DND-41 (cell line): ENCODE measurements around the gene OARD1.

ENCODE experiments used
- ATAC-seq: fragments of 200-7000 bp; cut with Tn5 transposase; 3 replicates; pipeline ENCODE4 v1.9.1; 2021; ENCODE audit warnings: low read depth; ENCODE audit not compliant: insufficient read depth
- DNase-seq: peaks from one replicate; pipeline ENCODE4 v3.0.0-alpha.2; 2020
- H2AFZ ChIP-seq: 2 replicates; pipeline ENCODE4 v1.6.0; 2012; ENCODE audit warnings: low read depth, low read length
- H3K27ac ChIP-seq: 2 replicates; pipeline ENCODE4 v1.5.1; 2012; ENCODE audit warnings: low read length, inconsistent platforms
- H3K27me3 ChIP-seq: fragments of 200-600 bp; sonication (generic); 2 replicates; pipeline ENCODE4 v1.6.0; 2012; ENCODE audit warnings: low read length, mild to moderate bottlenecking, inconsistent platforms; ENCODE audit not compliant: insufficient read depth, poor library complexity
- H3K36me3 ChIP-seq: 2 replicates; pipeline ENCODE4 v1.5.1; 2012; ENCODE audit warnings: low read length, inconsistent platforms; ENCODE audit not compliant: insufficient read depth
- H3K4me1 ChIP-seq: 2 replicates; pipeline ENCODE4 v1.5.1; 2012; ENCODE audit warnings: mild to moderate bottlenecking, low read length; ENCODE audit not compliant: insufficient read depth
- H3K4me2 ChIP-seq: 2 replicates; pipeline ENCODE4 v1.6.0; 2012; ENCODE audit warnings: mild to moderate bottlenecking, moderate library complexity, low read length, inconsistent platforms; ENCODE audit not compliant: insufficient read depth
- H3K4me3 ChIP-seq, 2 experiments: fragments of 200-600 bp in 1 of 2; shearing (Covaris generic) in 1 of 2; 2 replicates each; pipeline ENCODE4 v1.5.1; 2012 to 2016; ENCODE audit warnings: inconsistent platforms in 2 of 2, low read length in 2 of 2, mild to moderate bottlenecking in 2 of 2, low read depth in 1 of 2, moderate library complexity in 1 of 2
- H3K79me2 ChIP-seq: 2 replicates; pipeline ENCODE4 v1.6.0; 2012; ENCODE audit warnings: low read length, inconsistent platforms; ENCODE audit not compliant: insufficient read depth
- H3K9ac ChIP-seq: 2 replicates; pipeline ENCODE4 v1.6.0; 2012; ENCODE audit warnings: low read depth, mild to moderate bottlenecking, inconsistent platforms, low read length, moderate library complexity
- H3K9me3 ChIP-seq: 2 replicates; pipeline ENCODE4 v1.5.1; 2012; ENCODE audit warnings: low read length, moderate library complexity, mild to moderate bottlenecking, inconsistent platforms; ENCODE audit not compliant: insufficient read depth, severe bottlenecking
- H4K20me1 ChIP-seq: 2 replicates; pipeline ENCODE4 v1.6.0; 2012; ENCODE audit warnings: low read length; ENCODE audit not compliant: insufficient read depth
- EZH2 ChIP-seq: IDR thresholded peaks from 3 replicates; pipeline ENCODE4 v1.6.1; 2012; ENCODE audit warnings: borderline replicate concordance, low read depth, mild to moderate bottlenecking, moderate library complexity, low read length, inconsistent platforms; ENCODE audit not compliant: severe bottlenecking
- TF ChIP-seq, protein P1 (sequence below): IDR thresholded peaks from 2 replicates; pipeline ENCODE4 v1.5.1; 2012; ENCODE audit warnings: borderline replicate concordance, low read length, moderate library complexity, mild to moderate bottlenecking; ENCODE audit not compliant: poor library complexity, severe bottlenecking; ENCODE audit errors: extremely low read depth

The OARD1 gene

DNA sequence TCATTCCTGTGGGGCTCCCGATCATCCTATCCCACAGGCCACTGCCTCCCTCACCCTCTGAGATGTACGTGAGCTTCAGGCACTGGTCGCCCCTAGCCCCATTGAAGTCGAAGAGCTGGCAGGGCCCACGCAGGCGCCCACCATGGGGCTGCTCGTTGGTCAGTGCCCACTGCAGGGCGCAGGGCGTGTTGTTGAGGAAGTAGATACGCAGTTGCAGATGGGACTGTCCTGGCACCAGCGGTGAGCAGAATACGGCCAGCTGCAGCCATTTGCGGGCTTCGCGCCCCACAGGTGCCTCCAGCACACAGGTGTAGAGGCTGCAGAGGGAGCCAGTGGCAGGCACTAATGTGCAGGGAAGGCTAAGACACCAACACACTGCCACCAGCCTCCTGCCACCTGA is 39.3 kb downstream of the OARD1 start:
- Histone ChIP-seq H2AFZ (no peak overlapping the region), H3K27me3 (no peaks in the 10 kb centered on the region), H3K4me3 (no peak overlapping the region), H3K4me1 (peaks cover 21% of the 10 kb centered on the region), H3K9ac (no peak overlapping the region), H3K36me3 (no peaks in the 10 kb centered on the region), H3K4me2 (no peak overlapping the region), H3K27ac (no peak overlapping the region), H3K9me3 (no peaks in the 10 kb centered on the region), H4K20me1 (no peaks in the 10 kb centered on the region), H3K79me2 (peaks cover 8% of the 10 kb centered on the region)
- ATAC-seq (no peak), DNase-seq (no peak)
- TF ChIP-seq, protein P1, sequence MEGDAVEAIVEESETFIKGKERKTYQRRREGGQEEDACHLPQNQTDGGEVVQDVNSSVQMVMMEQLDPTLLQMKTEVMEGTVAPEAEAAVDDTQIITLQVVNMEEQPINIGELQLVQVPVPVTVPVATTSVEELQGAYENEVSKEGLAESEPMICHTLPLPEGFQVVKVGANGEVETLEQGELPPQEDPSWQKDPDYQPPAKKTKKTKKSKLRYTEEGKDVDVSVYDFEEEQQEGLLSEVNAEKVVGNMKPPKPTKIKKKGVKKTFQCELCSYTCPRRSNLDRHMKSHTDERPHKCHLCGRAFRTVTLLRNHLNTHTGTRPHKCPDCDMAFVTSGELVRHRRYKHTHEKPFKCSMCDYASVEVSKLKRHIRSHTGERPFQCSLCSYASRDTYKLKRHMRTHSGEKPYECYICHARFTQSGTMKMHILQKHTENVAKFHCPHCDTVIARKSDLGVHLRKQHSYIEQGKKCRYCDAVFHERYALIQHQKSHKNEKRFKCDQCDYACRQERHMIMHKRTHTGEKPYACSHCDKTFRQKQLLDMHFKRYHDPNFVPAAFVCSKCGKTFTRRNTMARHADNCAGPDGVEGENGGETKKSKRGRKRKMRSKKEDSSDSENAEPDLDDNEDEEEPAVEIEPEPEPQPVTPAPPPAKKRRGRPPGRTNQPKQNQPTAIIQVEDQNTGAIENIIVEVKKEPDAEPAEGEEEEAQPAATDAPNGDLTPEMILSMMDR, result no peak
- no peak for TF ChIP-seq EZH2

DNA sequence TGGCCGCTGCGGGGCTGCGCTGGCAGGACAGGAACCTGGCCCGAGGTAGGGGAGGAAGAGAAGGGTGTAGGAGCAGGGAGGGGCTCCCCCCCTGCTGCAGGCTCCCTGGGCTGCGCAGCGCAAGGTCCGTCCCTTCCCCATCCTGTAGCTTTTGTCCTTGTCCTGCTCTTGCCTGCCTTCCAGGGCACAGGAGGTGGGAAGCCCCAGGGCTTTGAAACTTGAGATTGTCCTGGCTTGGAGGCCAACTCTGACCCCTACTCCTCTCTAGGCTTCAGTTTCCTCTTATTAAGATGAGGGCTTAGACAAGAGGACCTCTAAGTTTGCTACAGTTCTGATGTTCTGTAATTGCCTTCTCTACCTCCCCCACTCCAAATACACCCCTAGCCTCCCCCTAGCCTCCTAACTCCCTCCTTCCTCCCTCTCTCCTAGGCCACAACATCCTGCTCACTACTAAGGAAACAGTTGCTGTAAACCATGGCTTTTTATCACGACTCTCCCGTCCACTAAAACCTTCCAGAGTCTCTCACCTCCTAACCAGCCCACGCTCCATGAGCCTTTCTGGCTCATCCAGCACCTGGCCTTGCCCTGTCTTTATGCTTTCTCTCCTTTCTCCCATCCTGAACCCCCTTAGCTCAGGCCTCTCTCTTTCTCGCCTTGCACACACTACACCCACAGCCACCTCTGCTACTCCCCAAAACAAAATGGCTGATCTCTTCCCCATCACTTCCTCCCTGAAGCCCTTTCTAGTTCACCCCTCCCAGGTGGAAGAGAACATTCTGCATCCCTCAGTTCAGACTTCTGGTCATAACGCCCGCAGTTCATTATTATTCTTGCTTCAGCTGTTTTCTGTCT is 43.4 kb downstream of the OARD1 start:
- H3K9me3 ChIP-seq, result no peaks in the 10 kb centered on the region
- H4K20me1 ChIP-seq, result no peaks in the 10 kb centered on the region
- peak overlapping the region; percentile 30 to 65 for H3K4me3 ChIP-seq
- no peaks in the 10 kb centered on the region for H3K27me3 ChIP-seq
- H3K27ac ChIP-seq, result peak overlapping the region; percentile 98
- peak; percentile 61 for ATAC-seq
- H3K9ac ChIP-seq, result peak overlapping the region; percentile 98
- peak; percentile 73 for DNase-seq
- H3K36me3 ChIP-seq, result peaks cover 6% of the 10 kb centered on the region; the same call in 1 of the 2 replicates
- peak overlapping the region; percentile 81 for H2AFZ ChIP-seq
- peak overlapping the region; percentile 74 for H3K4me2 ChIP-seq
- TF ChIP-seq EZH2, result no peak
- TF ChIP-seq, protein P1, result no peak
- H3K79me2 ChIP-seq, result peaks cover 22% of the 10 kb centered on the region
- peaks cover 39% of the 10 kb centered on the region for H3K4me1 ChIP-seq

GRCh38 chr6:41027799-41028560 is 44.2 kb downstream of the OARD1 start:
- H3K4me1 ChIP-seq, result peaks cover 39% of the 10 kb centered on the region
- H4K20me1 ChIP-seq, result no peaks in the 10 kb centered on the region
- peaks cover 6% of the 10 kb centered on the region; the same call in 1 of the 2 replicates for H3K36me3 ChIP-seq
- peak overlapping the region; percentile 98 for H3K27ac ChIP-seq
- peak overlapping the region; percentile 98 for H3K9ac ChIP-seq
- no peaks in the 10 kb centered on the region for H3K27me3 ChIP-seq
- ATAC-seq, result peak; percentile 86
- TF ChIP-seq EZH2, result no peak
- TF ChIP-seq, protein P1, result peak; percentile 99
- no peaks in the 10 kb centered on the region for H3K9me3 ChIP-seq
- H3K79me2 ChIP-seq, result peaks cover 22% of the 10 kb centered on the region
- peak overlapping the region; percentile 74 for H3K4me2 ChIP-seq
- DNase-seq, result peak; percentile 94
- H3K4me3 ChIP-seq, result peak overlapping the region; percentile 30 to 65
- H2AFZ ChIP-seq, result peak overlapping the region; percentile 81
